GM18861 (cell line): ENCODE results near the gene GPC6.
"Not testable (repeated sequence)": the region's sequence is repeated elsewhere in the genome, so short reads cannot be mapped to it uniquely, and the experiment has no call there.

Experiments
- ATAC-seq: cut with Tn5 transposase; IDR thresholded peaks from one replicate; pipeline ENCODE4 v1.9.1; 2021; ENCODE audit not compliant: unreplicated experiment

GPC6 gene

DNA sequence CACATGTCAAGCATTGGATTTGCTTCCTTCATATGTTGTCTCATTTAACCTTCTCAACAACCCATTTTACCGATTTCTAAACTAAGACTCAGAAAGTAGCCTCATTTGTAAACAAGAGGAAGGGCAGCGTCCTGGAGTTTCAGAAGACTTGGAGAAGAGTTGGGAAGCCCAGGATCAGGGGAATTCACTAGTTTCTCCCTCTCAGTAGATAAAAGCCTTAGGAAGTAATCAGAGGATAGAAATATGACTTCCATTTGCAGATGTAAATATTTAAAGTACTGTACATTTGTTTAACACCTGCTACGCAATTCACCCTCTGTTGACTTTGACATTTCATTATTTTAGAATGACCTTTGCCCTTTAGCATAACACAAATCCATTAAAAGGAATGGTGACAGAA is 1036.4 kb downstream of the GPC6 start:
- ATAC-seq, result no peak

GRCh38 chr13:94267581-94268366 is 1041.2 kb downstream of the GPC6 start:
- ATAC-seq, result no peak

- no peak for ATAC-seq
Observed at GRCh38 chr13:94268661-94269060, 1042.1 kb downstream of the GPC6 start.

DNA sequence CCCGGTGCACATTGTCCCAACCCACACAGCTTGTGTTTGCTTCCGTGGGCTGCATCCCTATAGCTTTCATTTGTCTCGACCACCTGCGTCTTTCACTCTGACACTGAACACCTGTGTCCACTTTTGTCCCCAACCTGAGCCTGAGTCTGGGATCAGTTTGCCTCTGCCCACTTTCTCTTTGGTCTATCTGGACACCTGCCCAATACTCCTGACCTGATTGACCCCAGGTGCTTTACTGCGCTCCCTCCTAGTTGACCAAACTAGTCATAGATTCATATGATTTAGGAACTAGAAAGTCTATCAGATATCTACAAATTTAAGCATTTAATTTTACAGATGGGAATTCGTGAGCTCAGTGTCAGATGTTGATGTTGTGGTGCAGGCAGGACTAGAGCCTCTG is 1043.0 kb downstream of the GPC6 start:
- ATAC-seq, result no peak

GRCh38 chr13:94270556-94270955 is 1043.9 kb downstream of the GPC6 start:
- ATAC-seq, result no peak

DNA sequence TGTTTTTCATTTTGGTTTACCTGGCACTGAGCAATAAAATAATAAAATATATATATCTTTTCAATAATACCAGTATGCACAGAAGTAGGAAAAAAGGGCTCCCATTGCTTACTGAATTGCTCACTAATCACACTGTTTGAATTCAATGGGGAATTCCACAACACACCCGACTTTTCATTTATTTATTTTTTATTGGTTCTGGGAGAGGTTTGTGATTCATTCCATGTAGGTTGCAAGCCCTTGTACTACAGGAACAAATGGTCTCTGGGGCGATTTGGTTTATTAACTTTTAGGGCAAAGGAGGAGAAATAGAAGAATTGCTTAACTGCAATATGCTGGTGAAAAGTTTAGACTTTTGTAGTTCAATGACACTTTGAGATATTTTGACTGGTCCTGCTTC is 1045.4 kb downstream of the GPC6 start:
- no peak for ATAC-seq

- no peak for ATAC-seq
Observed at GRCh38 chr13:94280349-94280748, 1053.7 kb downstream of the GPC6 start.

- no peak for ATAC-seq
Observed at GRCh38 chr13:94280845-94281244, 1054.2 kb downstream of the GPC6 start.

DNA sequence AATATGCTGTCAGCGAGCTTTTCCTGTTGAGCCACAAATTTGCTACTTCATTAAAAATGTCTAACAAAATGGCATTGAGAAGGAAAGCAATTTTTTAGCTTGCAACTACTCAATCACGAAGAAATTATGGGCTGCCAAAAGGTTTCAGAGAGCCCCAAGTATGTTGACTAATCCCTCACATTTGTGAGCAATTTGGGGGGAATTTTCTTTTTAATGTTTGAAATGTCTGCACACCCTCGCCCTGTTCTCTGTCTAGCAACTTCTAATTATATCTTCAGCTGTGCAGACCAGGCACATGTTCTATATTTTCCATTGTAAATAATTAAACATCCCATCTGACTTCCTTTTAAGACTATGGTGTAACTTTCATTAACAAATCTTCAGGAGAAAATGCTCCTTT is 1060.0 kb downstream of the GPC6 start:
- no peak for ATAC-seq

- ATAC-seq, result no peak
Observed at GRCh38 chr13:94291631-94292322, 1065.2 kb downstream of the GPC6 start.

DNA sequence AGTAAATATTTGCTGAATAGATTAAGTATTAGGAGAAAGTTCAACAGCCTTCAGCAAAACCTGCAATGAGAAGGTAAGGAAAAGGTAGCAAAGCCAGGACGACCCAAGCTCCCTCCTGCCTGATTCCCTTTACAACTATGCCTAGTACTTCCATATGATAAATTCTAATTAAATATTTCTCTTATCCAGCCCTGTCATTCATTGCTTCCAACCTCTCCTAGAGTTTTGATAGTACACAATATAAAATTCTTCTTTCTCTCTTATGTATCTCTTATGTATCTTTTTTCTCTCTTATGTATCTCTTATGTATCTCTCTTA is 1065.7 kb downstream of the GPC6 start:
- ATAC-seq, result no peak

GRCh38 chr13:94296471-94296870 is 1069.9 kb downstream of the GPC6 start:
- ATAC-seq, result no peak

- ATAC-seq, result no peak
Observed at GRCh38 chr13:94298346-94298745, 1071.7 kb downstream of the GPC6 start.

GRCh38 chr13:94300401-94300800 is 1073.8 kb downstream of the GPC6 start:
- ATAC-seq, result no peak

- ATAC-seq, result no peak
Observed at GRCh38 chr13:94301487-94301886, 1074.9 kb downstream of the GPC6 start.

DNA sequence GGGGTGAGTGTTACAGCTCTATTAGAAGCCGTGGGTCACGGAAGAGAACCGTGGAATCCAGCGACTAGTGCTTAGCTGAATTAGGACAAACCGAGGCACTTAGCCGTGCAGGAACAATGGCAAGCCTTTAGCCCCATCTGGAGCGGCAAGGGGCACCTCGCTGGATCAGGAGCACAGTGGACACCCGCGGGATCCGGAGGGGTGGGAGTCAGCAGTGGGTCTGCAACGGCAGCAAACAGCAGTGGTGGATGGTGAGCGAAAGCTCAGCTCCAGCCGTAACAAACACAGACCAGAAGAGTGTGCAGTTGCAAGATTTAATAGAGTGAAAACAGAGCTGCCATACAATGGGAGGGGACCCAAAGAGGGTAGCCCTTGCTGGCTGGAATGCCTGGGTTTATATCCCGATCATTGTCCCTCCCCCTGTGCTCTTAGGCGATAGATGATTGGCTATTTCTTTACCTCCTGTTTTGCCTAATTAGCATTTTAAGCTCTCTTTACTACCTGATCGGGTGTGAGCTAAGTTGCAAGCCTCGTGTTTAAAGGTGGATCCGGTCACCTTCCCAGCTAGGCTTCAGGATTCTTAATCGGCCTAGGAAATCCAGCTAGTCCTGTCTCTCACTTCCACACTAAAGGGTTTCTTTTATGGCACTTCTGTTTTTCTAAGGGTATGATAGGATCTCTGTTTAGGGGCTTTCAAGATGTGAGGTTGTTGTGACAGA is 1076.4 kb downstream of the GPC6 start:
- not testable (repeated sequence) for ATAC-seq

DNA sequence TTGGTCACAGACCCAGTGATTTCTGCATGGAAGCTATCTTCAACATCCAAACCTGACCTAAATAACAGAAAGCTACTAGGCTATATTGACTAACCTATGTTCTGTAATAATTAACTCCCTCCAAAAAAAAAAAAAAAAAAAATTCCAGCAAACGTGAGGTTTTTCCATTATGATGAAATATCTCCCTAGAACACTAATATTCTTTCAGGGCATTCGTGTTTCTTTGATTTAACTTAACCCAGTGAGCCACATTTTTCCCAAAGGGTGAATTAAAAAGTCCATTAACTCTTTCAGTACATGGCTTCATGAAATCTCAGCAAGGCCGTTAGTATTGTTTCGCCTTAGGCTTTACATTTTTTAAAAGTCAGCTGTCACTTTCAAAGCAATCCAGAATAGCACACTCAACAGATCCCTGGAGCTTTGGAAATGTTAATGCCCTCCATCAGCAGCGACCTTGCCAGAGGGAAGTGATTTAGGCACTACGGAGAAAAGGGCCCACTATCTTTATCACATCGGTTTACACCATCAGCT is 1077.1 kb downstream of the GPC6 start:
- no peak for ATAC-seq

DNA sequence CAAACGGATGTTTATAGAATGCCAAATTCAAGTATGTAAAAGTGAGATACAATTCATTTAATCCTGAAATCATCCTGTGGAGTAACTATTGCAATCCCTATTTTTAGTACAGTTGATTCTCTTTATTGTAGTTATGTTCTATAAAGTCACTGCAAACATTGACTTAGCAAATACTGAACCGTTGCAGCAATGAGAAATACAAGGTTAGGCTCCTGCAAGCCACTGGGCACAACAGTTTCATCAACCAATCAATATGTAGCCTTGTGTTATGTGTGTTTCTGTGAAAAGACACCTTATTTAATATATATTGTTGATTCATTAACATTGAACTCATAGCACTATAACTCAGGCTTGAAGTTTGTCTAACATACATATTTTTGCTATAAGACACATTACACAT is 1078.4 kb downstream of the GPC6 start:
- ATAC-seq, result no peak

GRCh38 chr13:94305463-94305862 is 1078.9 kb downstream of the GPC6 start:
- ATAC-seq, result no peak

DNA sequence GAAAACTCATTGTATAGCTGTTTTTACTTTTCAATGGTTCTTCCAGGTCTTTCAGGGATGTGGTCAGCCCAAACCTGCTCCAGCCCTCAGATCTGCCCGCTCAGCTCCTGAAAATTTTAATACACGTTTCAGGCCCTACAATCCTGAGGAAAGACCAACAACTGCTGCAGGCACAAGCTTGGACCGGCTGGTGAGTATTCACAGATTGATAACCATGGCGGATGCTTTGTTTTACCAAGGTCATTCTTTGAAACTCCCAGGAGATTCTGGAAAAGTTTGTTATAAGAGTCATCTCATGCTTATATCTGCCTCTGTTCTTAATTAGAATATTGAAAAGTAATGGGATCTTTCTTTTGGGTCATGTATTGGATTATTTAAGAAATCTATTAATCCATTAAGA is 1079.3 kb downstream of the GPC6 start:
- no peak for ATAC-seq

- ATAC-seq, result no peak
Observed at GRCh38 chr13:94308832-94309231, 1082.2 kb downstream of the GPC6 start.

GRCh38 chr13:94309576-94309975 is 1083.0 kb downstream of the GPC6 start:
- no peak for ATAC-seq
